ENCODE measurements around the gene CUBN.

DNA sequence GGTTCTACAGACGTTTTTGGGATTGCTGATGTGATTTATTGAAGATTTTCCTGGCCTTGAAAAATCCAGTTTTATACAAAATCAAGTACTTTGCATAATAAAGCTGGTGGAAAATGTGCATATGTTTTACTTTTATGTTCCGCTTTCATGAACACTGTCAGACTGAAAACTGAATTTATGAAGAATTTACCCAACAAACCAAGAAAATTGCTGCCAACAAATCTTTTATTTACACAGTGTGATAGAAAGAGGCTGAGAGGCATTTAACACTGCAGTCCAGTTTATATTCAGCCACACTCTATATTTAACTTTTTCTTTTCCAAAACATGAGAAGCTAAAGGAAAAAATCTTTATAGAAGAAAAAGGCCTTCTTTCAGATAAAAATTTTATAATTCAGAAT is 277.0 kb downstream of the CUBN start:
- no peak for TF ChIP-seq ZNF274 (IDR thresholded peaks at IDR 0.05; ENCODE audit: low read depth, low read length)
- no peak for TF ChIP-seq SUZ12 (IDR thresholded peaks at IDR 0.05; ENCODE audit: extremely low read depth, insufficient read depth, insufficient read length)

All from NT2/D1 (cell line).